ENCODE measurements around the gene SLC35A5. TPM values are rescaled to one million over a fixed set of nuclear protein-coding genes. Genes with fewer than 3 reads are reported as not detected.
A peak's percentile ranks its signal among the peaks of the same experiment; 100 is the strongest.

The SLC35A5 gene
- total RNA-seq, 6 experiments from 2014 or later: 29.2 to 37.3 (median 35.0) TPM

DNA sequence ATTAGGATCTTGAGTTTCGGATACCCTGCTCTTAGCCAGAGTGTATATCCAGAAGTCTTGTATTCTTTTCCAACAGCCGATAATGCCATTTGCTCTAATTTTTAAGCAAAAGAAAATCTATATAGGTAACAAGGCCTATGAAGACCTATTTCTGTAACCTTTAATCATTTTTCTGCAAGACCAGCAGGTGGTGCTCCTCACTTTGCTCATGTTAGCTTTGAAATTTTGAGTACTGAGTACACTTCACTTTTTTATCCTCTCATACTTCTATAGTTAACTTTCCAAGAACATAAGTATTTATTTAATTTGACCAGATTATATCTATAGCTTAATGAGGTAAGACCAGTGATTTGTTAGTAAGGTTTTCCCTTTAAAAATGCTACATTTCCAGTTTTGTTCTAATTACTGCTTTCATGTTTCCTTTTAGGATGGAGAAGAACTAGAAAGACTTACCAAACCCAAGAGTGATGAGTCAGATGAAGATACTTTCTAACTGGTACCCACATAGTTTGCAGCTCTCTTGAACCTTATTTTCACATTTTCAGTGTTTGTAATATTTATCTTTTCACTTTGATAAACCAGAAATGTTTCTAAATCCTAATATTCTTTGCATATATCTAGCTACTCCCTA is 20.5 kb downstream of the SLC35A5 start:
- no peaks in the 10 kb centered on the region for H3K9me3 Mint-ChIP-seq
- TF ChIP-seq, protein P1, sequence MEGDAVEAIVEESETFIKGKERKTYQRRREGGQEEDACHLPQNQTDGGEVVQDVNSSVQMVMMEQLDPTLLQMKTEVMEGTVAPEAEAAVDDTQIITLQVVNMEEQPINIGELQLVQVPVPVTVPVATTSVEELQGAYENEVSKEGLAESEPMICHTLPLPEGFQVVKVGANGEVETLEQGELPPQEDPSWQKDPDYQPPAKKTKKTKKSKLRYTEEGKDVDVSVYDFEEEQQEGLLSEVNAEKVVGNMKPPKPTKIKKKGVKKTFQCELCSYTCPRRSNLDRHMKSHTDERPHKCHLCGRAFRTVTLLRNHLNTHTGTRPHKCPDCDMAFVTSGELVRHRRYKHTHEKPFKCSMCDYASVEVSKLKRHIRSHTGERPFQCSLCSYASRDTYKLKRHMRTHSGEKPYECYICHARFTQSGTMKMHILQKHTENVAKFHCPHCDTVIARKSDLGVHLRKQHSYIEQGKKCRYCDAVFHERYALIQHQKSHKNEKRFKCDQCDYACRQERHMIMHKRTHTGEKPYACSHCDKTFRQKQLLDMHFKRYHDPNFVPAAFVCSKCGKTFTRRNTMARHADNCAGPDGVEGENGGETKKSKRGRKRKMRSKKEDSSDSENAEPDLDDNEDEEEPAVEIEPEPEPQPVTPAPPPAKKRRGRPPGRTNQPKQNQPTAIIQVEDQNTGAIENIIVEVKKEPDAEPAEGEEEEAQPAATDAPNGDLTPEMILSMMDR (IDR thresholded peaks at IDR 0.05): peak; percentile 88
- H3K36me3 Mint-ChIP-seq (ENCODE audit: low read depth): peaks cover 4% of the 10 kb centered on the region
- H3K4me3 Mint-ChIP-seq: no peak overlapping the region
- H3K27ac Mint-ChIP-seq: no peak overlapping the region
- H3K27me3 Mint-ChIP-seq (ENCODE audit: insufficient read depth): no peaks in the 10 kb centered on the region; the same call in 1 of the 2 replicates
- DNase-seq: peak; percentile 71
- H3K4me1 Mint-ChIP-seq (ENCODE audit: low read depth): peaks cover 45% of the 10 kb centered on the region

DNA sequence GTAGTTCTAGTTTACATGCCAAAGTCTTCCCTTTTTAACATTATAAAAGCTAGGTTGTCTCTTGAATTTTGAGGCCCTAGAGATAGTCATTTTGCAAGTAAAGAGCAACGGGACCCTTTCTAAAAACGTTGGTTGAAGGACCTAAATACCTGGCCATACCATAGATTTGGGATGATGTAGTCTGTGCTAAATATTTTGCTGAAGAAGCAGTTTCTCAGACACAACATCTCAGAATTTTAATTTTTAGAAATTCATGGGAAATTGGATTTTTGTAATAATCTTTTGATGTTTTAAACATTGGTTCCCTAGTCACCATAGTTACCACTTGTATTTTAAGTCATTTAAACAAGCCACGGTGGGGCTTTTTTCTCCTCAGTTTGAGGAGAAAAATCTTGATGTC is 21.3 kb downstream of the SLC35A5 start:
- H3K27ac Mint-ChIP-seq: no peak overlapping the region
- peaks cover 4% of the 10 kb centered on the region for H3K36me3 Mint-ChIP-seq (ENCODE audit: low read depth)
- peaks cover 39% of the 10 kb centered on the region for H3K4me1 Mint-ChIP-seq (ENCODE audit: low read depth)
- no peak for DNase-seq
- no peaks in the 10 kb centered on the region; the same call in 1 of the 2 replicates for H3K27me3 Mint-ChIP-seq (ENCODE audit: insufficient read depth)
- TF ChIP-seq, protein P1 (IDR thresholded peaks at IDR 0.05): no peak
- H3K9me3 Mint-ChIP-seq: no peaks in the 10 kb centered on the region
- H3K4me3 Mint-ChIP-seq: no peak overlapping the region

DNA sequence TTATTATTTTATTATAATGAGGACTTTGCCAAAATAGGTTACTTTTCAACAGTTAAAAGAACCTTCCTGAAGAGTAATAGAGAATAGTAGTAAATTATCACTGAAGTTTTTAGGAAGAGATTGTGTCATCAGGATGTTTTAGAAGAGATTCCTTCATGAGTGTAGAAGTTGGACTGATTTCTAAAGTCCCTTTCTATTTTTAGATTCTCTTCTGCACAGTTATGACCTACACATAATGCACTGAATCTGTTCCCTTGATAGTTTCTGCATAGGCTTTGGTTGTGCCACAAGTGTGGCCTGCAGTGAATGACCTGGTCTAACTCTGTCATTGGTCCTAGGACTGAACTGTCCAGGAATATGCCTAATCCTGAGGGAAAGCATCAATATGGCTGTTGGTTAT is 23.9 kb downstream of the SLC35A5 start:
- Mint-ChIP-seq H3K4me3 (no peak overlapping the region), H3K9me3 (no peaks in the 10 kb centered on the region), H3K36me3 (ENCODE audit: low read depth) (no peaks in the 10 kb centered on the region; the same call in 1 of the 2 replicates), H3K4me1 (ENCODE audit: low read depth) (peaks cover 27% of the 10 kb centered on the region), H3K27me3 (ENCODE audit: insufficient read depth) (no peaks in the 10 kb centered on the region; the same call in 1 of the 2 replicates), H3K27ac (0 out of 2 replicates have a peak overlapping the region, but pooled peaks have one; percentile 21)
- no peak for DNase-seq
- TF ChIP-seq, protein P1 (IDR thresholded peaks at IDR 0.05): no peak

DNA sequence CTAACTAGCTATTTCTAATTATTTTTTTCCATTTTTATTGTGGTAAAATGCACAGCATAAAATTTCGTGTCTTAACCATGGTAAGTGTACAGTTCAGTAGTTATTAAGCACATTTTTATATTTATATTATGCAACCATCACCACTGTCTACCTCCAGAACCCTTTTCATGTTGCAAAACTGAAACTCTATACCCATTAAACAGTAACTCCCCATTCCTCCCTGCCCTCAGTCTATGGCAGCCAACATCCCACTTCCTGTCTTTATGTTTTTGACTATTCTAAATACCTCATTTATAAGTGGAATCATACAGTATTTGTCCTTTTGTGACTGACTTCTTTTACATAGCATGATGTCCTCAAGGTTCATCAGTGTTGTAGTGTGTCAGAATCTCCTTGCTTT is 25.5 kb downstream of the SLC35A5 start:
- Mint-ChIP-seq H3K27me3 (ENCODE audit: insufficient read depth) (no peaks in the 10 kb centered on the region; the same call in 1 of the 2 replicates), H3K4me3 (no peak overlapping the region), H3K9me3 (no peaks in the 10 kb centered on the region), H3K4me1 (ENCODE audit: low read depth) (peaks cover 32% of the 10 kb centered on the region), H3K27ac (no peak overlapping the region), H3K36me3 (ENCODE audit: low read depth) (peaks cover 2% of the 10 kb centered on the region)
- TF ChIP-seq, protein P1 (IDR thresholded peaks at IDR 0.05): no peak
- no peak for DNase-seq

DNA sequence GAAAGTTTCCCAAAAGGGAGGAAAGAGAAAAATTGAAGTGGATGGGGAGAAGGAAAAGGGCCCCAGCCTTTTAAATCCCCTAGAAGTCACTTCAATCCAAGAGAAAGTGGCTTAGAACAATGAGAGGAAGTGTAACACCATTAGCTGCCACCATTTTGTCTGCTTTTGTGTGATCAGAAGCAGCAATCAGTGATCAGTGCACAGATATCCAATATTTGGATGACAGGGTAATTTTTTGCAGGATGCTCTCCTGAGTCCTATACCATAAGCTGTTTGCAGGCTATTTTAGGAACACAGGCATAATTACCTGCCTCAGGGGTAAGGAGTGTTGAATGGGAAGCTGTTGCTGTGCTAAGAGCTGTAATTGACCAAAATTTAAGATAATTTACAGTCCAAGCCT is 31.4 kb downstream of the SLC35A5 start:
- Mint-ChIP-seq H3K4me1 (ENCODE audit: low read depth) (peaks cover 17% of the 10 kb centered on the region), H3K27ac (no peak overlapping the region), H3K4me3 (no peak overlapping the region), H3K27me3 (ENCODE audit: insufficient read depth) (no peaks in the 10 kb centered on the region), H3K9me3 (no peaks in the 10 kb centered on the region), H3K36me3 (ENCODE audit: low read depth) (peaks cover 21% of the 10 kb centered on the region)
- TF ChIP-seq, protein P1 (IDR thresholded peaks at IDR 0.05): no peak
- no peak for DNase-seq

Data from HFFc6 (cell line).